C4-2B (cell line): Measurements from ENCODE around the gene ANAPC1.

ENCODE experiments used
- ZFX ChIP-seq: fragments of 450-650 bp; IDR thresholded peaks from 2 replicates; pipeline ENCODE4 v1.6.1; 2017
- TF ChIP-seq, protein P1 (sequence below): fragments of 450-650 bp; conservative IDR thresholded peaks from 2 replicates; pipeline ENCODE4 v1.5.1; 2017; ENCODE audit warnings: mild to moderate bottlenecking

- TF ChIP-seq, protein P1, sequence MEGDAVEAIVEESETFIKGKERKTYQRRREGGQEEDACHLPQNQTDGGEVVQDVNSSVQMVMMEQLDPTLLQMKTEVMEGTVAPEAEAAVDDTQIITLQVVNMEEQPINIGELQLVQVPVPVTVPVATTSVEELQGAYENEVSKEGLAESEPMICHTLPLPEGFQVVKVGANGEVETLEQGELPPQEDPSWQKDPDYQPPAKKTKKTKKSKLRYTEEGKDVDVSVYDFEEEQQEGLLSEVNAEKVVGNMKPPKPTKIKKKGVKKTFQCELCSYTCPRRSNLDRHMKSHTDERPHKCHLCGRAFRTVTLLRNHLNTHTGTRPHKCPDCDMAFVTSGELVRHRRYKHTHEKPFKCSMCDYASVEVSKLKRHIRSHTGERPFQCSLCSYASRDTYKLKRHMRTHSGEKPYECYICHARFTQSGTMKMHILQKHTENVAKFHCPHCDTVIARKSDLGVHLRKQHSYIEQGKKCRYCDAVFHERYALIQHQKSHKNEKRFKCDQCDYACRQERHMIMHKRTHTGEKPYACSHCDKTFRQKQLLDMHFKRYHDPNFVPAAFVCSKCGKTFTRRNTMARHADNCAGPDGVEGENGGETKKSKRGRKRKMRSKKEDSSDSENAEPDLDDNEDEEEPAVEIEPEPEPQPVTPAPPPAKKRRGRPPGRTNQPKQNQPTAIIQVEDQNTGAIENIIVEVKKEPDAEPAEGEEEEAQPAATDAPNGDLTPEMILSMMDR, result no peak
- TF ChIP-seq ZFX, result no peak
Observed at GRCh38 chr2:111896024-111896423, 12.0 kb upstream of the ANAPC1 start.
